ENCODE measurements around the gene LETM1. TPM values are rescaled to one million over a fixed set of nuclear protein-coding genes. Genes with fewer than 3 reads are reported as not detected.

The LETM1 gene
- total and polyA plus RNA-seq, 2 donors (not counting 1 experiment from before 2014, with no cell fraction given): 28.5 to 45.1 TPM

- Histone ChIP-seq H3K4me3 (ENCODE audit: control extremely low read depth in 1 of 5, extremely low read depth in 1 of 5, insufficient read depth in 1 of 5, low read depth in 2 of 5, low read length in 4 of 5) (no peak overlapping the region), H3K79me2 (ENCODE audit: control insufficient read depth, insufficient read depth, low read length) (no peaks in the 10 kb centered on the region), H3K27me3 (replicated peaks in 1 of 4; ENCODE audit: control extremely low read depth in 1 of 4, control insufficient read depth in 3 of 4, insufficient read depth in 4 of 4, low read length in 3 of 4) (no peaks in the 10 kb centered on the region), H3K27ac (ENCODE audit: low read length in 2 of 2) (no peak overlapping the region), H3K9me3 (ENCODE audit: control extremely low read depth in 1 of 3, control insufficient read depth in 2 of 3, insufficient read depth in 1 of 3, low read length in 2 of 3) (no peaks in the 10 kb centered on the region), H3K4me2 (replicated peaks; ENCODE audit: low read depth, low read length, poor library complexity, severe bottlenecking) (no peak overlapping the region), H3K9ac (ENCODE audit: low read length) (no peak overlapping the region), H2AFZ (ENCODE audit: insufficient read depth, low read depth, low read length, poor library complexity, severe bottlenecking) (no peak overlapping the region), H3K4me1 (ENCODE audit: control insufficient read depth in 2 of 2, insufficient read depth in 2 of 2, low read length in 2 of 2) (no peaks in the 10 kb centered on the region), H4K20me1 (ENCODE audit: control insufficient read depth, insufficient read depth, low read length, poor library complexity, severe bottlenecking) (no peaks in the 10 kb centered on the region), H3K36me3 (replicated peaks in 1 of 2; ENCODE audit: control extremely low read depth in 1 of 2, control insufficient read depth in 1 of 2, extremely low read depth in 1 of 2, insufficient read depth in 2 of 2, low read length in 1 of 2) (peaks cover 12 to 77% of the 10 kb centered on the region in 2 experiments)
- WGBS (ENCODE audit: insufficient coverage): 99% methylated on average over 18 of the region's 18 CpGs
- intact Hi-C loops (cut with micrococcal nuclease): no loop called here
- Mint-ChIP-seq H3K9me3 (ENCODE audit: insufficient read depth) (no peaks in the 10 kb centered on the region), H3K27me3 (no peaks in the 10 kb centered on the region), H3K4me3 (no peak overlapping the region), H3K4me1 (no peaks in the 10 kb centered on the region), H3K27ac (no peak overlapping the region)
- POLR2A ChIA-PET: no interaction called here
- TF ChIP-seq EZH2 (IDR thresholded peaks at IDR 0.05; ENCODE audit: borderline replicate concordance, insufficient read depth, low read depth, low read length, poor library complexity, severe bottlenecking) (no peak), CTCF (IDR thresholded peaks at IDR 0.05) (no peak)
- CTCF ChIA-PET: interaction anchor here (0.9 kb wide), 1 partner anchor 10 kb away, joined by 3 read pairs; no protein-coding TSS in a partner anchor
- ATAC-seq (ENCODE audit: low read depth): no peak
- DNase-seq: no peak
Observed at GRCh38 chr4:1821679-1822567, 34.0 kb downstream of the LETM1 start.

GRCh38 chr4:1819816-1820215 lies 36.1 kb downstream of the LETM1 start:
- H3K79me2 ChIP-seq (ENCODE audit: control insufficient read depth, insufficient read depth, low read length): no peaks in the 10 kb centered on the region
- H3K27ac ChIP-seq (ENCODE audit: low read length in 2 of 2): no peak overlapping the region
- DNase-seq: no peak
- no peak overlapping the region for H3K4me3 Mint-ChIP-seq
- ChIA-PET POLR2A (no interaction called here), CTCF (interaction anchor here (1.4 kb wide), 1 partner anchor 25 kb away, joined by 3 read pairs; no protein-coding TSS in a partner anchor)
- intact Hi-C loops (cut with micrococcal nuclease): no loop called here
- TF ChIP-seq EZH2 (IDR thresholded peaks at IDR 0.05; ENCODE audit: borderline replicate concordance, insufficient read depth, low read depth, low read length, poor library complexity, severe bottlenecking) (no peak), CTCF (IDR thresholded peaks at IDR 0.05) (no peak)
- no peaks in the 10 kb centered on the region for H3K27me3 ChIP-seq (replicated peaks in 1 of 4; ENCODE audit: control extremely low read depth in 1 of 4, control insufficient read depth in 3 of 4, insufficient read depth in 4 of 4, low read length in 3 of 4)
- no peak overlapping the region for H3K4me2 ChIP-seq (replicated peaks; ENCODE audit: low read depth, low read length, poor library complexity, severe bottlenecking)
- no peaks in the 10 kb centered on the region for H3K9me3 ChIP-seq (ENCODE audit: control extremely low read depth in 1 of 3, control insufficient read depth in 2 of 3, insufficient read depth in 1 of 3, low read length in 2 of 3)
- H2AFZ ChIP-seq (ENCODE audit: insufficient read depth, low read depth, low read length, poor library complexity, severe bottlenecking): no peak overlapping the region
- over 99% methylated on average over 7 of the region's 7 CpGs for WGBS (ENCODE audit: insufficient coverage)
- no peaks in the 10 kb centered on the region for H3K4me1 Mint-ChIP-seq
- no peaks in the 10 kb centered on the region for H3K27me3 Mint-ChIP-seq
- H3K9me3 Mint-ChIP-seq (ENCODE audit: insufficient read depth): no peaks in the 10 kb centered on the region
- no peak overlapping the region for H3K9ac ChIP-seq (ENCODE audit: low read length)
- no peaks in the 10 kb centered on the region for H4K20me1 ChIP-seq (ENCODE audit: control insufficient read depth, insufficient read depth, low read length, poor library complexity, severe bottlenecking)
- H3K4me3 ChIP-seq (ENCODE audit: control extremely low read depth in 1 of 5, extremely low read depth in 1 of 5, insufficient read depth in 1 of 5, low read depth in 2 of 5, low read length in 4 of 5): no peak overlapping the region
- H3K36me3 ChIP-seq (replicated peaks in 1 of 2; ENCODE audit: control extremely low read depth in 1 of 2, control insufficient read depth in 1 of 2, extremely low read depth in 1 of 2, insufficient read depth in 2 of 2, low read length in 1 of 2): peaks cover 16 to 78% of the 10 kb centered on the region in 2 experiments
- H3K27ac Mint-ChIP-seq: no peak overlapping the region
- H3K4me1 ChIP-seq (ENCODE audit: control insufficient read depth in 2 of 2, insufficient read depth in 2 of 2, low read length in 2 of 2): no peaks in the 10 kb centered on the region
- no peak for ATAC-seq (ENCODE audit: low read depth)
